IMR-90 (cell line): Measurements from ENCODE around the gene KIF1B. TPM values are rescaled to one million over a fixed set of nuclear protein-coding genes. Genes with fewer than 3 reads are reported as not detected.

ENCODE experiments used
- ATAC-seq: fragments of 200-7000 bp; cut with Tn5 transposase; 2 replicates; pipeline ENCODE4 v1.9.1; 2020; ENCODE audit warnings: low read depth, mild to moderate bottlenecking, moderate library complexity
- BruUV-seq: library from RNA; stranded (reverse); fragments of 400-500 nt; replicated peaks from 2 replicates; lab custom pipeline; 2021; lab: Mats Ljungman, UMichigan
- CTCF ChIA-PET: fragments of 300-600 bp; formaldehyde crosslinking; extraction: SDS; loops from one replicate; lab custom pipeline; 2021; ENCODE audit warnings: antibody characterized with exemption; lab: Yijun Ruan, JAX
- POLR2A ChIA-PET: fragments of 300-600 bp; sonication (Branson Sonifier 250); formaldehyde crosslinking; loops from one replicate; lab custom pipeline; 2022; ENCODE audit warnings: antibody characterized with exemption; ENCODE audit not compliant: unreplicated experiment; lab: Charles Lee
- DNase-seq: peaks from one replicate; pipeline ENCODE4 v3.0.0; 2013
- H2AFZ ChIP-seq: replicated peaks from 2 replicates; pipeline ENCODE3; 2013; ENCODE audit warnings: low read length, mild to moderate bottlenecking; ENCODE audit not compliant: poor library complexity
- H2AK5ac ChIP-seq: 2 replicates; pipeline ENCODE4 v1.6.1; 2013; ENCODE audit warnings: low read depth, low read length, inconsistent platforms
- H2AK9ac ChIP-seq: replicated peaks from 2 replicates; pipeline ENCODE3; 2013; ENCODE audit warnings: mild to moderate bottlenecking, low read depth, low read length, moderate library complexity; ENCODE audit not compliant: poor library complexity
- H2BK120ac ChIP-seq: 2 replicates; pipeline ENCODE4 v1.6.1; 2013; ENCODE audit warnings: low read depth, low read length, inconsistent platforms
- H2BK15ac ChIP-seq: 3 replicates; pipeline ENCODE4 v1.6.1; 2013; ENCODE audit warnings: low read depth, low read length, inconsistent platforms
- H2BK20ac ChIP-seq: 2 replicates; pipeline ENCODE4 v1.6.1; 2013; ENCODE audit warnings: low read depth, mild to moderate bottlenecking, inconsistent platforms, low read length, moderate library complexity
- H2BK5ac ChIP-seq: 2 replicates; pipeline ENCODE4 v1.6.1; 2013; ENCODE audit warnings: mild to moderate bottlenecking, low read depth, low read length, inconsistent platforms; ENCODE audit not compliant: poor library complexity, severe bottlenecking
- H3K14ac ChIP-seq: replicated peaks from 2 replicates; pipeline ENCODE4 v1.6.1; 2013; ENCODE audit warnings: low read depth, low read length, inconsistent platforms
- H3K18ac ChIP-seq: 2 replicates; pipeline ENCODE4 v1.6.1; 2013; ENCODE audit warnings: low read depth, low read length, control low read depth
- H3K23ac ChIP-seq: 2 replicates; pipeline ENCODE4 v1.6.1; 2013; ENCODE audit warnings: low read depth, low read length, inconsistent platforms
- H3K27ac ChIP-seq: 2 replicates; pipeline ENCODE4 v1.5.1; 2013; ENCODE audit warnings: mild to moderate bottlenecking, control low read depth, low read length; ENCODE audit not compliant: insufficient read depth
- H3K27me3 ChIP-seq: 2 replicates; pipeline ENCODE4 v1.6.1; 2013; ENCODE audit warnings: low read length; ENCODE audit not compliant: control insufficient read depth, insufficient read depth
- H3K36me3 ChIP-seq: 2 replicates; pipeline ENCODE4 v1.6.1; 2013; ENCODE audit warnings: low read length, mixed read lengths; ENCODE audit not compliant: control insufficient read depth, insufficient read depth
- H3K4ac ChIP-seq: 2 replicates; pipeline ENCODE4 v1.6.1; 2013; ENCODE audit warnings: low read depth, low read length, inconsistent platforms
- H3K4me1 ChIP-seq: 2 replicates; pipeline ENCODE4 v1.6.1; 2013; ENCODE audit warnings: low read length, mixed read lengths; ENCODE audit not compliant: control insufficient read depth, insufficient read depth
- H3K4me2 ChIP-seq: 2 replicates; pipeline ENCODE4 v1.6.1; 2013; ENCODE audit warnings: low read depth, mild to moderate bottlenecking, control low read depth, low read length, moderate library complexity
- H3K4me3 ChIP-seq: 2 replicates; pipeline ENCODE4 v1.5.1; 2013; ENCODE audit warnings: low read depth, mild to moderate bottlenecking, control low read depth, low read length, moderate library complexity; ENCODE audit not compliant: insufficient read depth
- H3K56ac ChIP-seq: 2 replicates; pipeline ENCODE4 v1.6.1; 2013; ENCODE audit warnings: low read length, inconsistent platforms; ENCODE audit not compliant: insufficient read depth; ENCODE audit errors: extremely low read depth
- H3K79me1 ChIP-seq, 2 experiments: 2 replicates each; pipeline ENCODE4 v1.6.1; 2013; ENCODE audit warnings: low read length in 2 of 2, inconsistent platforms in 1 of 2, low read depth in 1 of 2
- H3K9ac ChIP-seq: 2 replicates; pipeline ENCODE4 v1.6.1; 2013; ENCODE audit warnings: low read depth, low read length, control low read depth
- H3K9me1 ChIP-seq: 2 replicates; pipeline ENCODE4 v1.6.1; 2013; ENCODE audit warnings: low read length, inconsistent platforms; ENCODE audit not compliant: insufficient read depth
- H3K9me3 ChIP-seq: 2 replicates; pipeline ENCODE4 v1.6.1; 2013; ENCODE audit warnings: low read length; ENCODE audit not compliant: control insufficient read depth, insufficient read depth
- H4K20me1 ChIP-seq: 2 replicates; pipeline ENCODE4 v1.6.1; 2013; ENCODE audit warnings: low read length, inconsistent platforms; ENCODE audit not compliant: insufficient read depth
- H4K5ac ChIP-seq: 2 replicates; pipeline ENCODE4 v1.6.1; 2013; ENCODE audit warnings: mild to moderate bottlenecking, low read depth, low read length, control low read depth
- H4K8ac ChIP-seq, 2 experiments: 2 replicates each; pipeline ENCODE4 v1.6.1; 2013; ENCODE audit warnings: low read depth in 2 of 2, low read length in 2 of 2, control low read depth in 1 of 2, inconsistent platforms in 1 of 2
- H4K91ac ChIP-seq: 2 replicates; pipeline ENCODE4 v1.6.1; 2013; ENCODE audit warnings: low read depth, low read length, inconsistent platforms; ENCODE audit not compliant: insufficient read depth
- BHLHE40 ChIP-seq: fragments of 150-350 bp; IDR thresholded peaks from 2 replicates; pipeline ENCODE4 v1.6.1; 2016; ENCODE audit warnings: mild to moderate bottlenecking, low read depth, low read length
- CEBPB ChIP-seq: IDR thresholded peaks from 2 replicates; pipeline ENCODE4 v1.6.1; 2012; ENCODE audit warnings: low read depth, low read length, improper control_type of control experiment
- CHD1 ChIP-seq: IDR thresholded peaks from 2 replicates; pipeline ENCODE4 v1.6.1; 2012; ENCODE audit warnings: low read depth, low read length, improper control_type of control experiment
- CTCF ChIP-seq: conservative IDR thresholded peaks from 2 replicates; pipeline ENCODE4 v1.5.1; 2012; ENCODE audit warnings: mild to moderate bottlenecking, low read depth, low read length, improper control_type of control experiment
- ELK1 ChIP-seq: fragments of 150-350 bp; IDR thresholded peaks from 2 replicates; pipeline ENCODE4 v1.6.1; 2016; ENCODE audit warnings: low read depth, mild to moderate bottlenecking, low read length, moderate library complexity, borderline replicate concordance
- FOS ChIP-seq: fragments of 150-350 bp; IDR thresholded peaks from 2 replicates; pipeline ENCODE4 v1.6.1; 2016; ENCODE audit warnings: low read depth, low read length
- MAFK ChIP-seq: IDR thresholded peaks from 2 replicates; pipeline ENCODE4 v1.6.1; 2012; ENCODE audit warnings: low read depth, low read length, improper control_type of control experiment
- MAZ ChIP-seq: IDR thresholded peaks from 2 replicates; pipeline ENCODE4 v1.6.1; 2012; ENCODE audit warnings: low read depth, mild to moderate bottlenecking, low read length, improper control_type of control experiment, moderate library complexity, borderline replicate concordance
- MXI1 ChIP-seq: IDR thresholded peaks from 2 replicates; pipeline ENCODE4 v1.6.1; 2012; ENCODE audit warnings: low read depth, mild to moderate bottlenecking, low read length, moderate library complexity, borderline replicate concordance
- NFE2L2 ChIP-seq: fragments of 150-350 bp; IDR thresholded peaks from 2 replicates; pipeline ENCODE4 v1.6.1; 2016; ENCODE audit warnings: low read depth, mild to moderate bottlenecking, low read length
- POLR2A ChIP-seq: IDR thresholded peaks from 2 replicates; pipeline ENCODE4 v1.6.1; 2012; ENCODE audit warnings: mild to moderate bottlenecking, low read depth, low read length
- RAD21 ChIP-seq: IDR thresholded peaks from 2 replicates; pipeline ENCODE4 v1.6.1; 2012; ENCODE audit warnings: low read length, improper control_type of control experiment
- RCOR1 ChIP-seq: IDR thresholded peaks from 2 replicates; pipeline ENCODE4 v1.6.1; 2012; ENCODE audit warnings: mild to moderate bottlenecking, low read length, improper control_type of control experiment; ENCODE audit not compliant: insufficient replicate concordance
- RFX5 ChIP-seq: IDR thresholded peaks from 2 replicates; pipeline ENCODE4 v1.8.0; 2012; ENCODE audit warnings: low read depth, mild to moderate bottlenecking, low read length, moderate library complexity
- SMC3 ChIP-seq: fragments of 150-350 bp; IDR thresholded peaks from 2 replicates; pipeline ENCODE4 v1.6.1; 2016; ENCODE audit warnings: low read depth, mild to moderate bottlenecking, antibody characterized with exemption, low read length, moderate library complexity
- USF2 ChIP-seq: fragments of 150-350 bp; IDR thresholded peaks from 2 replicates; pipeline ENCODE4 v1.6.1; 2017; ENCODE audit warnings: mild to moderate bottlenecking, antibody characterized with exemption, low read length, low read depth
- WGBS, 2 experiments: methylation state at CpG; one replicate each; pipeline versions ENCODE4 v1.1.5 to v1.1.7; 2013; ENCODE audit warnings: missing lambda C conversion rate in 2 of 2; ENCODE audit not compliant: insufficient read length in 1 of 2; ENCODE audit errors: extremely low coverage in 2 of 2; 5-methylcytosine and 5-hydroxymethylcytosine counted together
- dilution Hi-C: fragments of 300-500 bp; cut with HindIII; formaldehyde crosslinking; loops from one replicate; pipeline ENCODE4 v1.14.3; 2018; ENCODE audit warnings: low sequenced_read_pairs; ENCODE audit not compliant: unreplicated experiment
- in situ Hi-C: fragments of 300-500 bp; cut with MboI; formaldehyde crosslinking; loops from 3 replicates; pipeline ENCODE4 v1.14.3; 2019; ENCODE audit warnings: low sequenced_read_pairs, inconsistent platforms, mixed read lengths
- intact Hi-C: fragments of 100-400 bp; cut with micrococcal nuclease; formaldehyde crosslinking; loops from 2 replicates; pipeline ENCODE4 v1.10.0; 2022
- polyA plus RNA-seq, 3 experiments: library from polyadenylated mRNA; depleted of rRNA; stranded (reverse); fragments of >200 nt; gene quantifications; 2 replicates each; pipeline ENCODE4 v1.2.3, GENCODE V29; 2012; ENCODE audit warnings: low replicate concordance in 1 of 3
- total RNA-seq: library from RNA; depleted of rRNA; stranded (reverse); fragments of >200 nt; gene quantifications from 2 replicates; pipeline ENCODE4 v1.2.3, GENCODE V29; 2012

The KIF1B gene
- total and polyA plus RNA-seq, 2 of the 4 experiments (the other 2 are of a cell fraction): 13.0 to 21.1 TPM

- ATAC-seq (no peak), DNase-seq (no peak)
- H3K56ac ChIP-seq: no peak overlapping the region
- H4K5ac ChIP-seq: no peak overlapping the region
- H3K4me1 ChIP-seq: peaks cover 5% of the 10 kb centered on the region
- H3K14ac ChIP-seq: no peak overlapping the region
- H2BK5ac ChIP-seq: no peak overlapping the region
- H3K27me3 ChIP-seq: no peaks in the 10 kb centered on the region
- H2BK15ac ChIP-seq: no peak overlapping the region
- no peak overlapping the region for H4K8ac ChIP-seq
- no peaks in the 10 kb centered on the region for H3K9me3 ChIP-seq
- H3K18ac ChIP-seq: no peak overlapping the region
- H2BK120ac ChIP-seq: no peak overlapping the region
- CTCF ChIA-PET: interaction anchor here (0.6 kb wide), 1 partner anchor 29 kb away, joined by 4 read pairs; no protein-coding TSS in a partner anchor
- H2AK5ac ChIP-seq: no peak overlapping the region
- in situ Hi-C loops: no loop called here
- H4K20me1 ChIP-seq: peaks cover 6% of the 10 kb centered on the region; the same call in 1 of the 2 replicates
- no peak overlapping the region for H3K4ac ChIP-seq
- no CpG with 5 or more reads among the region's 3 CpGs for WGBS, 2 experiments
- no peak overlapping the region for H3K4me3 ChIP-seq
- peaks cover 25% of the 10 kb centered on the region for H3K36me3 ChIP-seq
- H2BK20ac ChIP-seq: no peak overlapping the region
- no peak overlapping the region for H3K27ac ChIP-seq
- H3K23ac ChIP-seq: no peak overlapping the region
- peaks cover 25 to 36% of the 10 kb centered on the region in 2 experiments for H3K79me1 ChIP-seq
- POLR2A ChIA-PET: no interaction called here
- TF ChIP-seq CTCF (no peak), MAZ (no peak), RCOR1 (no peak), ELK1 (no peak), SMC3 (no peak), CEBPB (no peak), BHLHE40 (no peak), CHD1 (no peak), NFE2L2 (no peak), RAD21 (no peak), MAFK (no peak), MXI1 (no peak), RFX5 (no peak), FOS (no peak), POLR2A (no peak), USF2 (no peak)
- H3K4me2 ChIP-seq: no peak overlapping the region
- H2AFZ ChIP-seq: no peak overlapping the region
- no peak overlapping the region for H4K91ac ChIP-seq
- intact Hi-C loops: no loop called here
- BruUV-seq: no TSS peak
- H2AK9ac ChIP-seq: no peak overlapping the region
- dilution Hi-C loops: no loop called here
- H3K9me1 ChIP-seq: peaks cover 8% of the 10 kb centered on the region
- H3K9ac ChIP-seq: no peak overlapping the region
Observed at GRCh38 chr1:10283318-10283984, 73.1 kb downstream of the KIF1B start.
